HEK293 (cell line): ENCODE results near the gene EEFSEC.

Experiments used
- CTCF ChIA-PET: fragments of 350-600 bp; formaldehyde crosslinking; extraction: SDS; loops from one replicate; lab custom pipeline; 2021; ENCODE audit warnings: antibody characterized with exemption; lab: Yijun Ruan, JAX
- POLR2A ChIA-PET: fragments of 300-600 bp; formaldehyde crosslinking; extraction: SDS; loops from one replicate; lab custom pipeline; 2020; ENCODE audit warnings: antibody characterized with exemption, inconsistent platforms; lab: Yijun Ruan, JAX
- H3K27ac ChIP-seq: fragments of 200-500 bp; sonication (Bioruptor generic); 2 replicates; pipeline ENCODE4 v1.5.1; 2014; ENCODE audit warnings: low read depth, low read length, control low read depth, inconsistent platforms; ENCODE audit errors: extremely low read depth
- H3K36me3 ChIP-seq, 2 experiments: fragments of 200-500 bp in 1 of 2; sonication (Bioruptor generic) in 1 of 2; 1 replicate in 1 of 2; 2 replicates in 1 of 2; pipeline ENCODE4 v1.5.1; 2014 to 2017; ENCODE audit warnings: inconsistent platforms in 2 of 2, low read length in 2 of 2; ENCODE audit not compliant: control insufficient read depth in 2 of 2, insufficient read depth in 1 of 2
- H3K4me1 ChIP-seq: fragments of 200-500 bp; sonication (Bioruptor generic); 2 replicates; pipeline ENCODE4 v1.5.1; 2014; ENCODE audit warnings: mild to moderate bottlenecking, low read length, inconsistent platforms; ENCODE audit not compliant: control insufficient read depth, insufficient read depth
- H3K4me3 ChIP-seq: 2 replicates; pipeline ENCODE4 v1.5.1; 2011; ENCODE audit warnings: low read depth, mild to moderate bottlenecking, control low read depth, low read length, moderate library complexity
- H3K9me3 ChIP-seq: fragments of 200-500 bp; sonication (Bioruptor generic); 2 replicates; pipeline ENCODE4 v1.5.1; 2014; ENCODE audit warnings: low read depth, low read length, inconsistent platforms; ENCODE audit not compliant: control insufficient read depth, insufficient read depth
- BCL6B ChIP-seq: fragments of 450-650 bp; formaldehyde crosslinking; IDR thresholded peaks from 2 replicates; pipeline ENCODE4 v1.5.1; 2017; ENCODE audit warnings: missing biosample characterization, missing genetic modification characterization
- GLI2 ChIP-seq: fragments of 450-650 bp; formaldehyde crosslinking; IDR thresholded peaks from 2 replicates; pipeline ENCODE4; 2017; ENCODE audit warnings: missing biosample characterization, missing genetic modification characterization, low read depth, borderline replicate concordance
- IKZF3 ChIP-seq: fragments of 450-650 bp; IDR thresholded peaks from 2 replicates; pipeline ENCODE4 v1.5.0; 2018; ENCODE audit warnings: missing biosample characterization, mild to moderate bottlenecking, missing genetic modification characterization, moderate library complexity
- KLF16 ChIP-seq: fragments of 450-650 bp; formaldehyde crosslinking; IDR thresholded peaks from 2 replicates; pipeline ENCODE4 v1.5.1; 2017; ENCODE audit warnings: missing biosample characterization, missing genetic modification characterization
- SP2 ChIP-seq: fragments of 450-650 bp; formaldehyde crosslinking; IDR thresholded peaks from 2 replicates; pipeline ENCODE4 v1.5.1; 2016; ENCODE audit warnings: missing biosample characterization, missing genetic modification characterization
- TSHZ1 ChIP-seq: fragments of 450-650 bp; formaldehyde crosslinking; IDR thresholded peaks from 2 replicates; pipeline ENCODE4 v1.5.1; 2016; ENCODE audit warnings: missing biosample characterization, missing genetic modification characterization, borderline replicate concordance
- YY2 ChIP-seq: fragments of 450-650 bp; formaldehyde crosslinking; IDR thresholded peaks from 2 replicates; pipeline ENCODE4 v1.5.1; 2016; ENCODE audit warnings: missing biosample characterization, missing genetic modification characterization
- ZBTB1 ChIP-seq: fragments of 450-650 bp; formaldehyde crosslinking; IDR thresholded peaks from 2 replicates; pipeline ENCODE4 v1.5.1; 2016; ENCODE audit warnings: missing biosample characterization, missing genetic modification characterization
- ZBTB8A ChIP-seq: fragments of 450-650 bp; formaldehyde crosslinking; IDR thresholded peaks from 2 replicates; pipeline ENCODE4 v1.5.1; 2016; ENCODE audit warnings: missing biosample characterization, missing genetic modification characterization
- ZNF211 ChIP-seq: fragments of 450-650 bp; formaldehyde crosslinking; IDR thresholded peaks from 2 replicates; pipeline ENCODE4 v1.5.1; 2016; ENCODE audit warnings: low read depth, missing biosample characterization, missing genetic modification characterization
- ZNF248 ChIP-seq: fragments of 450-650 bp; formaldehyde crosslinking; IDR thresholded peaks from 2 replicates; pipeline ENCODE4 v1.5.1; 2017; ENCODE audit warnings: missing biosample characterization, missing genetic modification characterization
- ZNF311 ChIP-seq: fragments of 450-650 bp; formaldehyde crosslinking; IDR thresholded peaks from 2 replicates; pipeline ENCODE4 v1.5.1; 2017; ENCODE audit warnings: missing biosample characterization, missing genetic modification characterization, borderline replicate concordance
- ZNF324 ChIP-seq: fragments of 450-650 bp; formaldehyde crosslinking; IDR thresholded peaks from 2 replicates; pipeline ENCODE4 v1.5.1; 2016; ENCODE audit warnings: missing biosample characterization, missing genetic modification characterization
- ZNF354C ChIP-seq: fragments of 450-650 bp; formaldehyde crosslinking; IDR thresholded peaks from 2 replicates; pipeline ENCODE4 v1.5.1; 2016; ENCODE audit warnings: missing biosample characterization, missing genetic modification characterization, low read depth, borderline replicate concordance
- ZNF521 ChIP-seq: fragments of 450-650 bp; formaldehyde crosslinking; IDR thresholded peaks from 2 replicates; pipeline ENCODE4 v1.5.1; 2017; ENCODE audit warnings: missing biosample characterization, mild to moderate bottlenecking, missing genetic modification characterization
- ZNF629 ChIP-seq: fragments of 450-650 bp; formaldehyde crosslinking; IDR thresholded peaks from 2 replicates; pipeline ENCODE4 v1.5.1; 2017; ENCODE audit warnings: missing biosample characterization, missing genetic modification characterization
- ZSCAN23 ChIP-seq: fragments of 450-650 bp; formaldehyde crosslinking; IDR thresholded peaks from 2 replicates; pipeline ENCODE4 v1.5.1; 2016; ENCODE audit warnings: missing biosample characterization, missing genetic modification characterization
- TF ChIP-seq, protein P1 (sequence below): fragments of 450-650 bp; formaldehyde crosslinking; IDR thresholded peaks from 2 replicates; pipeline ENCODE4 v1.5.1; 2016; ENCODE audit warnings: missing biosample characterization, missing genetic modification characterization
- TF ChIP-seq, protein P2 (sequence below): fragments of 450-650 bp; formaldehyde crosslinking; IDR thresholded peaks from 2 replicates; pipeline ENCODE4 v1.5.1; 2017; ENCODE audit warnings: missing biosample characterization, missing genetic modification characterization
- TF ChIP-seq, protein P3 (sequence below): IDR thresholded peaks from 2 replicates; pipeline ENCODE4 v1.6.1; 2011; ENCODE audit warnings: mild to moderate bottlenecking, low read depth, low read length, borderline replicate concordance

EEFSEC gene

DNA sequence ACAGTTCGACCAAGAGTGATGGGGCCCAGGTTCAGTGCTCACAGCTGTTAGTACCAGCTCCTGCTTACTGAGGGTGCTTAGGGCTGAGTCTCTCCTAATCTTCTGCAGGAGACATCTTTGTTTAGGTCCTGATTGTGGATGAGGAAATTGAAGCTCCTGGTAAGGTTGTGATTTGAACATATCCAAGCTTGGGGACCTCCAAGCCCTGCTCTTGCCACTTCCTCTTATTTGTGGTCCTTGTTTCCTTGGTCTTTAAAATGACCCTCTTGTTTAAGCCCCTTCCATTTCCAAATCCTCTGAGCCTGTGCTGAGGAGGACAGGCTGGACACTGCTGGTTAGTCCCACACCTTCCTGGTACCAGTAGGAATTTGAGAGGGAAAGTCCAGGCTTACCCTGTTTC, 87.0 kb downstream of the EEFSEC start:
- Histone ChIP-seq H3K9me3 (no peaks in the 10 kb centered on the region), H3K4me1 (no peaks in the 10 kb centered on the region), H3K27ac (no peak overlapping the region), H3K36me3 (no peaks in the 10 kb centered on the region), H3K4me3 (no peak overlapping the region)
- TF ChIP-seq, protein P1, sequence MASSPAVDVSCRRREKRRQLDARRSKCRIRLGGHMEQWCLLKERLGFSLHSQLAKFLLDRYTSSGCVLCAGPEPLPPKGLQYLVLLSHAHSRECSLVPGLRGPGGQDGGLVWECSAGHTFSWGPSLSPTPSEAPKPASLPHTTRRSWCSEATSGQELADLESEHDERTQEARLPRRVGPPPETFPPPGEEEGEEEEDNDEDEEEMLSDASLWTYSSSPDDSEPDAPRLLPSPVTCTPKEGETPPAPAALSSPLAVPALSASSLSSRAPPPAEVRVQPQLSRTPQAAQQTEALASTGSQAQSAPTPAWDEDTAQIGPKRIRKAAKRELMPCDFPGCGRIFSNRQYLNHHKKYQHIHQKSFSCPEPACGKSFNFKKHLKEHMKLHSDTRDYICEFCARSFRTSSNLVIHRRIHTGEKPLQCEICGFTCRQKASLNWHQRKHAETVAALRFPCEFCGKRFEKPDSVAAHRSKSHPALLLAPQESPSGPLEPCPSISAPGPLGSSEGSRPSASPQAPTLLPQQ, result no peak
- TF ChIP-seq IKZF3 (tag by site-specific recombination), result no peak
- TF ChIP-seq YY2 (tag by site-specific recombination), result no peak
- no peak for TF ChIP-seq ZBTB1 (tag by site-specific recombination)
- TF ChIP-seq ZBTB8A (tag by site-specific recombination), result no peak
- no peak for TF ChIP-seq TSHZ1
- no peak for TF ChIP-seq BCL6B (tag by site-specific recombination)
- no peak for TF ChIP-seq ZSCAN23
- no peak for TF ChIP-seq KLF16 (tag by site-specific recombination)
- no peak for TF ChIP-seq ZNF311 (tag by site-specific recombination)
- TF ChIP-seq ZNF629 (tag by site-specific recombination), result no peak
- no peak for TF ChIP-seq ZNF521 (tag by site-specific recombination)
- no peak for TF ChIP-seq SP2 (tag by site-specific recombination)
- TF ChIP-seq ZNF324 (tag by site-specific recombination), result no peak
- no peak for TF ChIP-seq ZNF354C (tag by site-specific recombination)
- TF ChIP-seq ZNF211, result no peak
- no peak for TF ChIP-seq GLI2 (tag by site-specific recombination)
- TF ChIP-seq ZNF248 (tag by site-specific recombination), result no peak
- TF ChIP-seq, protein P2, sequence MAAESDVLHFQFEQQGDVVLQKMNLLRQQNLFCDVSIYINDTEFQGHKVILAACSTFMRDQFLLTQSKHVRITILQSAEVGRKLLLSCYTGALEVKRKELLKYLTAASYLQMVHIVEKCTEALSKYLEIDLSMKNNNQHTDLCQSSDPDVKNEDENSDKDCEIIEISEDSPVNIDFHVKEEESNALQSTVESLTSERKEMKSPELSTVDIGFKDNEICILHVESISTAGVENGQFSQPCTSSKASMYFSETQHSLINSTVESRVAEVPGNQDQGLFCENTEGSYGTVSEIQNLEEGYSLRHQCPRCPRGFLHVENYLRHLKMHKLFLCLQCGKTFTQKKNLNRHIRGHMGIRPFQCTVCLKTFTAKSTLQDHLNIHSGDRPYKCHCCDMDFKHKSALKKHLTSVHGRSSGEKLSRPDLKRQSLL (tag by site-specific recombination), result no peak
- TF ChIP-seq, protein P3, sequence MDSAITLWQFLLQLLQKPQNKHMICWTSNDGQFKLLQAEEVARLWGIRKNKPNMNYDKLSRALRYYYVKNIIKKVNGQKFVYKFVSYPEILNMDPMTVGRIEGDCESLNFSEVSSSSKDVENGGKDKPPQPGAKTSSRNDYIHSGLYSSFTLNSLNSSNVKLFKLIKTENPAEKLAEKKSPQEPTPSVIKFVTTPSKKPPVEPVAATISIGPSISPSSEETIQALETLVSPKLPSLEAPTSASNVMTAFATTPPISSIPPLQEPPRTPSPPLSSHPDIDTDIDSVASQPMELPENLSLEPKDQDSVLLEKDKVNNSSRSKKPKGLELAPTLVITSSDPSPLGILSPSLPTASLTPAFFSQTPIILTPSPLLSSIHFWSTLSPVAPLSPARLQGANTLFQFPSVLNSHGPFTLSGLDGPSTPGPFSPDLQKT, result no peak
- ChIA-PET POLR2A (no interaction called here), CTCF (interaction anchor here (0.5 to 2.6 kb wide), 2 partner anchors 14 to 313 kb away, joined by 4 to 6 read pairs; no protein-coding TSS in a partner anchor)
